ENCODE data around the gene RNU2-63P.
"Not testable (repeated sequence)": the region's sequence is repeated elsewhere in the genome, so short reads cannot be mapped to it uniquely, and the experiment has no call there.

Gene RNU2-63P

GRCh38 chr2:87981182-87981581 lies 35.2 kb downstream of the RNU2-63P start:
- not testable (repeated sequence) for DNase-seq (ENCODE audit: low spot score)

- DNase-seq (ENCODE audit: low spot score), result not testable (repeated sequence)
Observed at GRCh38 chr2:87972385-87972784, 44.0 kb downstream of the RNU2-63P start.

All from AG08395 (cell line).